Measurements from ENCODE around the gene KRTAP2-4. TPM values are rescaled to one million over a fixed set of nuclear protein-coding genes. Genes with fewer than 3 reads are reported as not detected.
"Not testable (repeated sequence)": the region's sequence is repeated elsewhere in the genome, so short reads cannot be mapped to it uniquely, and the experiment has no call there.

Gene KRTAP2-4
- total RNA-seq, 1 experiment from 2014 or later = not detected

DNA sequence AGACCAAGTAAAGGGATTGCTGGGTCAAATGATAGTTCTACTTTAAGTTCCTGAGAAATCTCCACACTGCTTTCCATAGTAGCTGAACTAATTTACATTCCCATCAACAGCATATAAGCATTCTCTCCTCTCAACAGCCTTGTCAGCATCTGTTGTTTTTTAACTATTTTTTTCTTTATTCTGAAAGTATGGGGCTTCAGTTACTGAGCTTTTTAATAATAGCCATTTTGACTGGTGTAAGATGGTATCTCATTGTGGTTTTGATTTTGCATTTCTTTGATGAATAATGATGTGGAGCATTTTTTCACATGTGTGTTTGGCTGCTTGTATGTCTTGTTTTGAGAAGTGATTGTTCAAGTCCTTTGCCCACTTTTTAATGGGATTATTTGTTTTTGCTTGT is 13.1 kb downstream of the KRTAP2-4 start:
- ChIA-PET POLR2A (ENCODE audit: low non-redundant PET) (no interaction called here), CTCF (no interaction called here)
- Histone ChIP-seq H3K27ac (ENCODE audit: low read depth, low read length, poor library complexity, severe bottlenecking) (no peak overlapping the region), H3K27me3 (replicated peaks; ENCODE audit: insufficient read depth, low read depth, low read length, poor library complexity) (no peaks in the 10 kb centered on the region), H3K4me3 (ENCODE audit: low read depth, low read length, poor library complexity, severe bottlenecking) (no peak overlapping the region), H3K9me3 (ENCODE audit: low read depth, low read length, poor library complexity, severe bottlenecking) (no peaks in the 10 kb centered on the region), H3K36me3 (ENCODE audit: insufficient read depth, low read length, poor library complexity, severe bottlenecking) (no peaks in the 10 kb centered on the region), H3K4me1 (ENCODE audit: insufficient read depth, low read length, poor library complexity, severe bottlenecking) (no peaks in the 10 kb centered on the region)
- TF ChIP-seq EZH2 (IDR thresholded peaks at IDR 0.05; ENCODE audit: borderline replicate concordance, low read depth, low read length, poor library complexity, severe bottlenecking) = no peak
- TF ChIP-seq, protein P1, sequence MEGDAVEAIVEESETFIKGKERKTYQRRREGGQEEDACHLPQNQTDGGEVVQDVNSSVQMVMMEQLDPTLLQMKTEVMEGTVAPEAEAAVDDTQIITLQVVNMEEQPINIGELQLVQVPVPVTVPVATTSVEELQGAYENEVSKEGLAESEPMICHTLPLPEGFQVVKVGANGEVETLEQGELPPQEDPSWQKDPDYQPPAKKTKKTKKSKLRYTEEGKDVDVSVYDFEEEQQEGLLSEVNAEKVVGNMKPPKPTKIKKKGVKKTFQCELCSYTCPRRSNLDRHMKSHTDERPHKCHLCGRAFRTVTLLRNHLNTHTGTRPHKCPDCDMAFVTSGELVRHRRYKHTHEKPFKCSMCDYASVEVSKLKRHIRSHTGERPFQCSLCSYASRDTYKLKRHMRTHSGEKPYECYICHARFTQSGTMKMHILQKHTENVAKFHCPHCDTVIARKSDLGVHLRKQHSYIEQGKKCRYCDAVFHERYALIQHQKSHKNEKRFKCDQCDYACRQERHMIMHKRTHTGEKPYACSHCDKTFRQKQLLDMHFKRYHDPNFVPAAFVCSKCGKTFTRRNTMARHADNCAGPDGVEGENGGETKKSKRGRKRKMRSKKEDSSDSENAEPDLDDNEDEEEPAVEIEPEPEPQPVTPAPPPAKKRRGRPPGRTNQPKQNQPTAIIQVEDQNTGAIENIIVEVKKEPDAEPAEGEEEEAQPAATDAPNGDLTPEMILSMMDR (conservative IDR thresholded peaks at IDR 0.05; ENCODE audit: low read depth, low read length) = no peak
- intact Hi-C loops (cut with micrococcal nuclease; ENCODE audit: unreplicated experiment) = no loop called here
- DNase-seq (ENCODE audit: low spot score) = no peak
- BruUV-seq (replicated peaks) = no TSS peak

- no TSS peak for BruUV-seq (replicated peaks)
- H3K27ac ChIP-seq (ENCODE audit: low read depth, low read length, poor library complexity, severe bottlenecking) = no peak overlapping the region
- TF ChIP-seq, protein P1 (conservative IDR thresholded peaks at IDR 0.05; ENCODE audit: low read depth, low read length) = no peak
- no peak for TF ChIP-seq EZH2 (IDR thresholded peaks at IDR 0.05; ENCODE audit: borderline replicate concordance, low read depth, low read length, poor library complexity, severe bottlenecking)
- H3K36me3 ChIP-seq (ENCODE audit: insufficient read depth, low read length, poor library complexity, severe bottlenecking) = no peaks in the 10 kb centered on the region
- H3K4me1 ChIP-seq (ENCODE audit: insufficient read depth, low read length, poor library complexity, severe bottlenecking) = no peaks in the 10 kb centered on the region
- no peak for DNase-seq (ENCODE audit: low spot score)
- H3K27me3 ChIP-seq (replicated peaks; ENCODE audit: insufficient read depth, low read depth, low read length, poor library complexity) = no peaks in the 10 kb centered on the region
- POLR2A ChIA-PET (ENCODE audit: low non-redundant PET) = no interaction called here
- intact Hi-C loops (cut with micrococcal nuclease; ENCODE audit: unreplicated experiment) = no loop called here
- CTCF ChIA-PET = no interaction called here
- H3K4me3 ChIP-seq (ENCODE audit: low read depth, low read length, poor library complexity, severe bottlenecking) = no peak overlapping the region
- no peaks in the 10 kb centered on the region for H3K9me3 ChIP-seq (ENCODE audit: low read depth, low read length, poor library complexity, severe bottlenecking)
Observed at GRCh38 chr17:41049110-41049509, 16.6 kb downstream of the KRTAP2-4 start.

- POLR2A ChIA-PET (ENCODE audit: low non-redundant PET) = no interaction called here
- TF ChIP-seq, protein P1 (conservative IDR thresholded peaks at IDR 0.05; ENCODE audit: low read depth, low read length) = no peak
- TF ChIP-seq EZH2 (IDR thresholded peaks at IDR 0.05; ENCODE audit: borderline replicate concordance, low read depth, low read length, poor library complexity, severe bottlenecking) = no peak
- intact Hi-C loops (cut with micrococcal nuclease; ENCODE audit: unreplicated experiment) = no loop called here
- Histone ChIP-seq H3K4me3 (ENCODE audit: low read depth, low read length, poor library complexity, severe bottlenecking) (no peak overlapping the region), H3K36me3 (ENCODE audit: insufficient read depth, low read length, poor library complexity, severe bottlenecking) (no peaks in the 10 kb centered on the region), H3K27ac (ENCODE audit: low read depth, low read length, poor library complexity, severe bottlenecking) (no peak overlapping the region), H3K9me3 (ENCODE audit: low read depth, low read length, poor library complexity, severe bottlenecking) (no peaks in the 10 kb centered on the region), H3K27me3 (replicated peaks; ENCODE audit: insufficient read depth, low read depth, low read length, poor library complexity) (no peaks in the 10 kb centered on the region), H3K4me1 (ENCODE audit: insufficient read depth, low read length, poor library complexity, severe bottlenecking) (no peaks in the 10 kb centered on the region)
- DNase-seq (ENCODE audit: low spot score) = no peak
- CTCF ChIA-PET = no interaction called here
- BruUV-seq (replicated peaks) = no TSS peak
Observed at GRCh38 chr17:41048441-41048840, 17.2 kb downstream of the KRTAP2-4 start.

DNA sequence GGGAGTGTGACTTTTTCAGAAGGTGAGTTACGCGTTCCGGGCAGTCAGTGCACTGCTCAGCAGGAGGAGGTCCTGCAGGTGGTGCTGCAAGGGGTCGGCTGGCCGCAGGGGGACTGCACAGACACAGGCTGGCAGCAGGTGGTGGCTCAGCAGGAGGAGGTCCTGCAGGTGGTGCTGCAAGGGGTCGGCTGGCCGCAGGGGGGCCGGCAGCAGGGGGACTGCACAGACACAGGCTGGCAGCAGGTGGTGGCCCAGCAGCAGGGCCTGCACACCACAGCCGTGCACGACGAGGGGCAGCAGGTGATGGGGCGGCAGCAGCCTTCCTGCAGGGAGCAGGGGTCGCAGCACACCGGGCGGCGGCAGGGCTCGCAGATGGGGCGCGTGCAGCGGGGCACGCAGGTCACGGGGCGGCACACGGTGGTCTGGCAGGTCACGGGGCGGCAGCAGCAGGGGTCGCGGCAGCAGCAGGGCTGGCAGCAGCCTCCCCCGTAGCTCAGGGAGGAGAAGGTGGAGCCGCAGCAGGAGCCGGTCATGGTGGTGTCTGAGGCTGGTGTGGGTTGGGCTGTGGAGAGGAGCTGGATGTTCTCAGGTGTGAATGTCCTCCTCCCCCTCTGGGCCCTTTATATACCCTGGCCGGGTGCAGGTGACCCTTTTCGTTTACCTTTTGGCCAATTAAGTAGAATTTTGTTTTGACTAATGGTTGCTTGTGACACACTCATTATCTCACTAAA is 18.8 kb downstream of the KRTAP2-4 start, which contains the start of gene KRTAP2-1:
KRTAP2-1 (minus strand) TSS at position 582 of the 731 bp plus-strand sequence; CDS start at position 533, 49 bp downstream.
- H3K4me3 ChIP-seq (ENCODE audit: low read depth, low read length, poor library complexity, severe bottlenecking); H3K27ac ChIP-seq (ENCODE audit: low read depth, low read length, poor library complexity, severe bottlenecking); H3K9me3 ChIP-seq (ENCODE audit: low read depth, low read length, poor library complexity, severe bottlenecking); H3K27me3 ChIP-seq (replicated peaks; ENCODE audit: insufficient read depth, low read depth, low read length, poor library complexity); DNase-seq (ENCODE audit: low spot score); BruUV-seq (replicated peaks); H3K36me3 ChIP-seq (ENCODE audit: insufficient read depth, low read length, poor library complexity, severe bottlenecking); intact Hi-C loops (cut with micrococcal nuclease; ENCODE audit: unreplicated experiment); CTCF ChIA-PET; H3K4me1 ChIP-seq (ENCODE audit: insufficient read depth, low read length, poor library complexity, severe bottlenecking): not testable (repeated sequence)
- POLR2A ChIA-PET (ENCODE audit: low non-redundant PET) = interaction anchor here (0.5 kb wide), 1 partner anchor 210 kb away, joined by 7 read pairs; no protein-coding TSS in a partner anchor
